Measurements from ENCODE around the gene USH1C. TPM values are rescaled to one million over a fixed set of nuclear protein-coding genes. Genes with fewer than 3 reads are reported as not detected.
A peak's percentile ranks its signal among the peaks of the same experiment; 100 is the strongest.

USH1C gene
- total and polyA plus RNA-seq, 2 of the 4 experiments (the other 2 are of a cell fraction) = not detected

DNA sequence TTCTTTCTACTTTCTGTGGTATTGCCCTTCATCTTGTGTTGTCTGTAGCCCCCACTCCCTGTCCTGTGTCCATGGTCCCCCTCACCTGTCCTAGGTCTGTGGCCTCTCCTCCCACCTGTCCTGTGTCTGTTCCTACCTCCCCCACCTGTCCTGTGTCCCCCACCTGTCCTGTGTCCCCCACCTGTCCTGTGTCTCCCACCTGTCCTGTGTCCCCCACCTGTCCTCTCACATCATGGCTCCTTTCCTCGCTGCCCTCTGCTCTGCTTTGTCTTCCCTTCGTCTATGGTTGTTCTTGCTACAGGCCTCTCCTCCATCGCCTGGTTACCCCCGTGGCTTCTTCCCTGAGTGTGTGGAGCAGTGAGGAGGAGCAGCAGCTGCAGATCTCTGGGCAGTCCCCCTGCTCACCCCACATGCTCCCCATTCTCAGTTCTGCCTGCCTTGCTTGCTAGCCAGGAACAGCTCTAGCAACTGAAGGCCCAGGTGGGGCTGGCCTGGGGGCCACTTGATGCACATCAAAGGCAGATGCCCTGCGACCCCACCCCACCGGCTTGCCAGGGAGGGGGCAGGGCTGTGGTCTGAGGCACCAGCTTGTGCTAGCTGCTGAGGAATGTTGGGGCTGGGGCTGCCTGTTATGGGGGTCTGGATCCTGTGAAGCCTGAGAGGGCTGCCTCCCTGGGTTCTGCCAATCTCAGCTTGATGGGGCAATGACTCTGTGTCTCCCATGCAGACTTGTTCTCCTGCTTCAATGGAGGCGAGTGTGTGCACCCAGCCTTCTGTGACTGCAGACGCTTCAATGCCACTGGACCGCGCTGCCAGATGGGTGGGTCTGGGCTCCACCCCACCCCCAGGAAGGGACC lies 8.4 kb upstream of the USH1C start:
- in situ Hi-C loops (cut with MboI; ENCODE audit: low sequenced_read_pairs) (no loop called here), intact Hi-C loops (cut with micrococcal nuclease) (no loop called here), dilution Hi-C loops (cut with HindIII; ENCODE audit: low sequenced_read_pairs, unreplicated experiment) (no loop called here)
- no peak overlapping the region for H2BK20ac ChIP-seq (ENCODE audit: low read depth, low read length)
- H3K4ac ChIP-seq (ENCODE audit: low read depth, low read length) = no peak overlapping the region
- no peaks in the 10 kb centered on the region for H4K20me1 ChIP-seq (ENCODE audit: insufficient read depth, low read length)
- H3K9ac ChIP-seq (ENCODE audit: low read depth, low read length) = no peak overlapping the region
- no peak overlapping the region for H4K91ac ChIP-seq (ENCODE audit: insufficient read depth, low read depth, low read length)
- H3K4me3 ChIP-seq (ENCODE audit: insufficient read depth, low read depth, low read length) = no peak overlapping the region
- no peak overlapping the region for H3K14ac ChIP-seq (replicated peaks; ENCODE audit: low read depth, low read length)
- H2AFZ ChIP-seq (replicated peaks; ENCODE audit: low read length, poor library complexity) = no peak overlapping the region
- H2AK9ac ChIP-seq (replicated peaks; ENCODE audit: low read depth, low read length, poor library complexity) = no peak overlapping the region
- H3K79me1 ChIP-seq (ENCODE audit: low read depth in 1 of 2, low read length in 2 of 2) = no peaks in the 10 kb centered on the region
- DNase-seq = peak; percentile 14
- H3K9me3 ChIP-seq (ENCODE audit: control insufficient read depth, insufficient read depth, low read length) = no peaks in the 10 kb centered on the region
- H2BK15ac ChIP-seq (ENCODE audit: low read depth, low read length) = no peak overlapping the region
- H3K56ac ChIP-seq (ENCODE audit: extremely low read depth, insufficient read depth, low read length) = no peak overlapping the region
- POLR2A ChIA-PET (ENCODE audit: unreplicated experiment) = no interaction called here
- no peak overlapping the region for H3K27ac ChIP-seq (ENCODE audit: insufficient read depth, low read length)
- H2BK120ac ChIP-seq (ENCODE audit: low read depth, low read length) = no peak overlapping the region
- H3K36me3 ChIP-seq (ENCODE audit: control insufficient read depth, insufficient read depth, low read length) = no peaks in the 10 kb centered on the region
- H3K9me1 ChIP-seq (ENCODE audit: insufficient read depth, low read length) = no peaks in the 10 kb centered on the region
- no peak overlapping the region for H3K18ac ChIP-seq (ENCODE audit: low read depth, low read length)
- H3K4me2 ChIP-seq (ENCODE audit: low read depth, low read length) = no peak overlapping the region
- H3K4me1 ChIP-seq (ENCODE audit: control insufficient read depth, insufficient read depth, low read length) = no peaks in the 10 kb centered on the region
- 60% methylated on average over 2 of the region's 10 CpGs; no CpG with 5 or more reads in 1 of the 2 experiments for WGBS, 2 experiments (ENCODE audit: extremely low coverage in 2 of 2, insufficient read length in 1 of 2)
- peaks cover 9% of the 10 kb centered on the region; the same call in 1 of the 2 replicates for H3K27me3 ChIP-seq (ENCODE audit: control insufficient read depth, insufficient read depth, low read length)
- H3K23ac ChIP-seq (ENCODE audit: low read depth, low read length) = no peak overlapping the region
- no peak overlapping the region for H4K5ac ChIP-seq (ENCODE audit: low read depth, low read length)
- no TSS peak for BruUV-seq (replicated peaks)
- CTCF ChIA-PET = no interaction called here
- H2BK5ac ChIP-seq (ENCODE audit: low read depth, low read length, poor library complexity, severe bottlenecking) = no peak overlapping the region
- ATAC-seq (ENCODE audit: low read depth) = no peak
- H4K8ac ChIP-seq (ENCODE audit: low read depth in 2 of 2, low read length in 2 of 2) = no peak overlapping the region
- no peak overlapping the region for H2AK5ac ChIP-seq (ENCODE audit: low read depth, low read length)
- TF ChIP-seq, protein P1, sequence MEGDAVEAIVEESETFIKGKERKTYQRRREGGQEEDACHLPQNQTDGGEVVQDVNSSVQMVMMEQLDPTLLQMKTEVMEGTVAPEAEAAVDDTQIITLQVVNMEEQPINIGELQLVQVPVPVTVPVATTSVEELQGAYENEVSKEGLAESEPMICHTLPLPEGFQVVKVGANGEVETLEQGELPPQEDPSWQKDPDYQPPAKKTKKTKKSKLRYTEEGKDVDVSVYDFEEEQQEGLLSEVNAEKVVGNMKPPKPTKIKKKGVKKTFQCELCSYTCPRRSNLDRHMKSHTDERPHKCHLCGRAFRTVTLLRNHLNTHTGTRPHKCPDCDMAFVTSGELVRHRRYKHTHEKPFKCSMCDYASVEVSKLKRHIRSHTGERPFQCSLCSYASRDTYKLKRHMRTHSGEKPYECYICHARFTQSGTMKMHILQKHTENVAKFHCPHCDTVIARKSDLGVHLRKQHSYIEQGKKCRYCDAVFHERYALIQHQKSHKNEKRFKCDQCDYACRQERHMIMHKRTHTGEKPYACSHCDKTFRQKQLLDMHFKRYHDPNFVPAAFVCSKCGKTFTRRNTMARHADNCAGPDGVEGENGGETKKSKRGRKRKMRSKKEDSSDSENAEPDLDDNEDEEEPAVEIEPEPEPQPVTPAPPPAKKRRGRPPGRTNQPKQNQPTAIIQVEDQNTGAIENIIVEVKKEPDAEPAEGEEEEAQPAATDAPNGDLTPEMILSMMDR (conservative IDR thresholded peaks at IDR 0.05; ENCODE audit: low read depth, low read length) = no peak
- TF ChIP-seq FOS (IDR thresholded peaks at IDR 0.05; ENCODE audit: low read depth, low read length) = no peak
- TF ChIP-seq RCOR1 (IDR thresholded peaks at IDR 0.05; ENCODE audit: insufficient replicate concordance, low read length) = no peak
- TF ChIP-seq, protein P2, sequence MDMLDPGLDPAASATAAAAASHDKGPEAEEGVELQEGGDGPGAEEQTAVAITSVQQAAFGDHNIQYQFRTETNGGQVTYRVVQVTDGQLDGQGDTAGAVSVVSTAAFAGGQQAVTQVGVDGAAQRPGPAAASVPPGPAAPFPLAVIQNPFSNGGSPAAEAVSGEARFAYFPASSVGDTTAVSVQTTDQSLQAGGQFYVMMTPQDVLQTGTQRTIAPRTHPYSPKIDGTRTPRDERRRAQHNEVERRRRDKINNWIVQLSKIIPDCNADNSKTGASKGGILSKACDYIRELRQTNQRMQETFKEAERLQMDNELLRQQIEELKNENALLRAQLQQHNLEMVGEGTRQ (IDR thresholded peaks at IDR 0.05; ENCODE audit: low read depth, low read length) = no peak
- no peak for TF ChIP-seq SMC3 (IDR thresholded peaks at IDR 0.05; ENCODE audit: low read depth, low read length)
- no peak for TF ChIP-seq MAFK (IDR thresholded peaks at IDR 0.05; ENCODE audit: low read depth, low read length)
- no peak for TF ChIP-seq CEBPB (IDR thresholded peaks at IDR 0.05; ENCODE audit: low read depth, low read length)
- no peak for TF ChIP-seq BHLHE40 (IDR thresholded peaks at IDR 0.05; ENCODE audit: low read depth, low read length)
- no peak for TF ChIP-seq MAZ (IDR thresholded peaks at IDR 0.05; ENCODE audit: borderline replicate concordance, low read depth, low read length)
- no peak for TF ChIP-seq NFE2L2 (IDR thresholded peaks at IDR 0.05; ENCODE audit: low read depth, low read length)
- no peak for TF ChIP-seq RFX5 (IDR thresholded peaks at IDR 0.05; ENCODE audit: low read depth, low read length)
- no peak for TF ChIP-seq CHD1 (IDR thresholded peaks at IDR 0.05; ENCODE audit: low read depth, low read length)
- TF ChIP-seq, protein P3, sequence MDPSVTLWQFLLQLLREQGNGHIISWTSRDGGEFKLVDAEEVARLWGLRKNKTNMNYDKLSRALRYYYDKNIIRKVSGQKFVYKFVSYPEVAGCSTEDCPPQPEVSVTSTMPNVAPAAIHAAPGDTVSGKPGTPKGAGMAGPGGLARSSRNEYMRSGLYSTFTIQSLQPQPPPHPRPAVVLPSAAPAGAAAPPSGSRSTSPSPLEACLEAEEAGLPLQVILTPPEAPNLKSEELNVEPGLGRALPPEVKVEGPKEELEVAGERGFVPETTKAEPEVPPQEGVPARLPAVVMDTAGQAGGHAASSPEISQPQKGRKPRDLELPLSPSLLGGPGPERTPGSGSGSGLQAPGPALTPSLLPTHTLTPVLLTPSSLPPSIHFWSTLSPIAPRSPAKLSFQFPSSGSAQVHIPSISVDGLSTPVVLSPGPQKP (IDR thresholded peaks at IDR 0.05; ENCODE audit: borderline replicate concordance, low read depth, low read length) = no peak
- no peak for TF ChIP-seq MXI1 (IDR thresholded peaks at IDR 0.05; ENCODE audit: borderline replicate concordance, low read depth, low read length)
- no peak for TF ChIP-seq RAD21 (IDR thresholded peaks at IDR 0.05; ENCODE audit: low read length)

Measured in IMR-90 (cell line).